NCI-H1930 (cell line): ENCODE results near the gene IGF2.
A peak's percentile ranks its signal among the peaks of the same experiment; 100 is the strongest.

Source experiments
- DNase-seq, 2 experiments: peaks; one replicate each; lab custom pipeline; 2025; lab: John Stamatoyannopoulos, UW

Gene IGF2

DNA sequence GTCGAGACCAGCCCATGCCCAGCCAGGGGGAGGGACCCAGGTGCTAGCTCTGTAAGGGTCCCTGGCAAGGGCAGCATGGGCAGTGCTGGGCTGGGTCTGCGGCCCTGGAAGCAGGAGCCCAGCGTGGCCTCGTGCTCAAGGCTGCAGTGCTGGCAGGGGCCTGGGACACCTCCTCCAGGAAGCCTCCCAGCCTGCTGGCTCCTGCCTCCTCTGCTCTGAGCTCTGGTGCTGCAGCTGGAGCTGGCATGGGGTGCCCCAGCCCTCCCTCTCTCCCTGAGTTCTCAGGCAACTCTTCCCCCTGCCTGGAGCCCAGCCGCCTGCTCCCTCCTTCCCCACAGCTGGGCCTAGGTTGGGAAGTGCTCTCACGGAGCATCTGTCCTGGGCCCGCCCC is 15.0 kb upstream of the IGF2 start:
- DNase-seq = no peak

DNA sequence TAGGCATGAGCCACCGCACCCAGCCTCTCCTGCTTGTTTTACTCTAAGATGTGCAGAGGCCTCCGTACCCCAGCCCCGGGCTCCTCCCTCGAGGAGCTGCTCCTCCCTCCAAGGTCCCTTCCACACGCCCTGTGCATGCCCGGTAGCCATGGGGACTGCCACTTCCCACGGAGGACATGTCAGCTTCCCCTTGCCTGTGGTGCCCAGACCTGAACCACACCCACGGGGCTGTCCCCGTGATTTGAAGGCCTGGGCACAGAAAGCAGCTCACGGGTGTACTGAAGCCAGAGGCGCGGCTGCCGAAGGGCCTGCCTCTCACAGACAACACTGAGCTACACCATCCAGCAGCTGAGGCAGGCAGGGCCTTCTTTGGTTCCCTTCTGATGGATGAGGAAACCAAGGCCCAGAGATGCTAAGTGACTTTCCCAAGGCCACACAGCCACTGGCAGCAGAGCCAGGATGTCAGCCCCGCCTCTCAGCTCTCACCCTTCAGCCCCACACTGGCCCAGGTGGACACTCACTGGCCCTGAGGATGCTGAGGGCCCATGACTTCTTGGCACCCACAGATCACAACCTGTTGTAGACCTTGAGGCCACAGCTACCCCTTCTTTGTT is 14.5 kb upstream of the IGF2 start:
- DNase-seq = no peak

DNA sequence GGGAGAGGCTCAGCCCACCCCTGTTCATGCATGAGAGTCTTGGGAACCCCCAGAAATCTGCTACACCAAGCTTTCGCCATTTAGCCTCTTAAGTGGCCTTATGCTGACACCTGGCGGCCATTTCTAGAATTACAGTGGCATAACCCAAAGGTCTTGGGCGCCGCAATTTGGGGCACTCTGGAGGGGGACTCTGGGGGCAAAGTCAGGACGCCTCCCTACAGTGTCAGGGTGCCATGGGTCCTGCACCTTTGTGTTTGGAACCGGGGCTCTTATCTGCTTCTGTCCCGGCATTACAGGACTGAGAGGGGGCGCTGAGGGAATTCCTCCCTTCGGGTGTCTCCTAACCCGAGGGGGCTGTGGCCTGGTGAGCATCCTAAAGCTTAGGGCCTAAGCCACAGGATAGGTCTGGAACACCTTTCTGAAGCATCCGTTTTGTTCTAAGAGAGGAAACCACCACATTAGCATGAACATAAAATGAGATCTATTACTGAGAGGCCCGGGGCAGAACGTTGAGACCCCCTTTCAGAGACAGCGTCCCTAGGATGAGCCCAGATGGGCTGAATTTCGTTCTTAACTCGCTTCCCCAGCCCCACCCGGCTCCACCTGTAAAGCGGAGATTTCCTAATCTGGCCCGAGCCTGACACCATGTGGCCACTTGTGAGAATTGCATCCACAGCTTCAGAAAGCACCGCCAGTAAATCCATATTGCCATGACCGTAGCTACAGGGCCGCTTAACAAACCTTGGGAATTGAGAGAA is 12.5 kb upstream of the IGF2 start:
- DNase-seq = peak; percentile 31 to 78

DNA sequence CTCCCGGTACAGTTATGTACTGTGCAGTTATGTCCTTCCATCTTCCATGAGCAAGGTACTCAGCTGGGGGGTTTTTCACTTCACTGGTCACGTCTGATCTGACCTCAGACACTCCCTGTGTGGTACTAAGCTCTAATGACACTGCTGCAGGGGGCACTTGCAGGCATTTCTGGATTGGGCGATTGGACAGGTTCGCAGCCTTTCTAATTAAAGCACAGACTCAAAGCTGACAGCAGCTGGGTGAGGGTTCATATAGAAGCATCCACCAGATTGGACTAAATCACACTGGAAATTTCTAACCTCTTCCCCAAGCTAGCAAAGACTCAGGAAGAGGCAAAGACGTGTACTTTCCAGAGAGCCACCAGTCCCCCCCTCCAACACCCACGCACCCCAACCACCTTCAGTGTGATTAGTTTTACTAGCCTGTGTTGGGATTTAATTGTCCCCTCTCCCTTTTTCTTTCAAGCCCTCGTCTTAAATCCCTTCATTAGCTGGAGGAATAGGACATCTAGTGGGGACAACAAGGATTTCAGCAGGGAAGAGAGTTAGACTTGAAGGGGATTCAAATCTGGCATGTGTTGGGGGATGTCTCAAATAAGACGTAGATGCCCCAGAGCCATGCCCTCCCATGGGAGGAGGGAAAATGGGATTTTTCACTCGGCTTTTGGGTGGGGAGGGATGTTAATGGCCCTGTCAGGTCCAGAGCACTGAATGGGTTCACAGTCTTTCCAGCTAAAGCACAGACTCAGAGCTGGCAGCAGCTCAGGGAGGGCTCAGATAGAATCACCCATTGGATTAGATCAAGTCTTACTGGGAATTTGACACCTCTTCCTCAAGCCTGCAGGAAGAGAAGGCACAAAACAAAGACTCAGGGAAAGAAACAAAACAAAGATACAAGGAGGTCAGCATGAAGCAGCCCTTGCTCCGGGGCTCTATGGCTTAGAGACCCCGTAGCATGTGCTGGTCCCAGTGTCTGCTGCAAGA is 11.0 kb upstream of the IGF2 start:
- no peak for DNase-seq

DNA sequence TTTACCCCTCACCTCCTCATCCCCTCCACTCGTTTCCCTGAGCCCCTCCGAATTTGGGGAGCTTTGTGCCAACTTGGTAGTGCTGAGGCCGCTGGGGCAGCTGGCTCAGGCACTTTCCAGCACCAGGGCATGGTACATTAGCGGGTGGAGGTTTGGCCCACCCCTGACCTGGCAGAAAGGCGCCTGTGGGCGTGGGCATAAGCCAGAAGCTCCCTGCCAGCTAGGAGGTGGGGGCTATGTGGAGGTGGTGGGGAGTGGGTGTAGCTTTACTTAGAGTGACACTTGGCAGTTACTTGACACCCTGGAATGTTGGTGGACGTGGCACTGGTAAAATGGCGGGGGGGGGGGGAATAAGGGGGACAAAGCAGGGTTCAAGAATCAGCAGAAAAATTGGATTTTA is 10.3 kb upstream of the IGF2 start:
- no peak for DNase-seq

DNA sequence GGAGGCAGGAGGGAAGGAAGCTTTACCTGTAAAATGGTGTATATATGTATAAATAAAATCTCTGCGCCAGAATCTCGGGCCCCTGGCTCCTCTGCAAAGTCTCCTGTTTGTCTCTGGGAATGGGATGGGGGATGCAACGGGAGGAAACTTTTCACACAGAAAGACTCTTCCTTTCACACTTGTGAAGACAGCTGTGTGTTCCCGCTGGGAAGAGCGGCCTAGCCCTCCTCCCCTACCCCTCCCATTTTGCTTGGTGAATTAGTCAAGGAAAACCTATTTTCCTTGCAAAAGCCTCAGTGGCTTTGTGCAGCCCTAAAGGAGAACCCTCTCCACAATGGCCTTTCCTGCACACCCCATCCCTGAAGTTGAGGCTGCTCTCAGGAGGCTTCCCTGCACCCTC is 9.4 kb upstream of the IGF2 start:
- no peak for DNase-seq

DNA sequence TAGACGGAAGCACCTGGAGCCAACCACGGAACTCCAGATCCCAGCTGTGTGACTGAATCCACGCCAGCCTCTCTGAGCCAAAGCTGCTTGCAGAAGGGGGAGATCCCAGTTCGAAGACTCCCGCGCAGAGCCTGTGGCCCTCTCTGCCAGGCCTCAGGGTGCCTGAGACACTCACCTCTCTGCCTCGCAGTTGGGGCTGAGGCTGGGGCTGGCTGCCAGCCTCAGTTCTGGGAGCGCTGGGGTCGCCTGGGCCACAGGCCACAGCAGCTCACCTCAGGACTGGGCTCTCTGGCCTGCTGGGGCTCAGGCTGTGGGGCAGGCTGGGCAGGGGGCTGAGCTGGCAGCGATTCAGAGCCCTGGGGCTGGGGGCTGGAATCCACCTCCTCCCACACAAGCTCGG is 8.2 kb upstream of the IGF2 start:
- DNase-seq = no peak

DNA sequence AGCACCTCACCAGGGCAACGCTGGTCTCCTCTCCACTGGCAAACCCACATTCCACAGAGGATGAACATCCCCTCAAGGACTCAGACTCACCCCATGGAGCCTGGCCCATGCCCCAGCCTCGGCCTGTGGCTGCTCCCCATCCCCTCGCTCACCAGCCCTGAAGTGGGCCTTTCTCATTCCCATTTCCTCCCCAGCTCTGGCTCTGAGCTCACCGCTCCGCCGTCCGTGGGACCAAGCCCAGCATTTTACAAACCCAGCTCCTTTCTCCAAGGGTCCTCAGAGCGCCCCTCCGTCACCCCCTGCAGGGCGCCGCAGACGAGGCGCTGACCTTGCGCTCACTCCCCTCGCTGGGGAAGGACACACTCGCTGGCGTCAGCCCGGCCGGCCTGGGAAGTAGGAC is 6.9 kb upstream of the IGF2 start:
- DNase-seq = no peak

DNA sequence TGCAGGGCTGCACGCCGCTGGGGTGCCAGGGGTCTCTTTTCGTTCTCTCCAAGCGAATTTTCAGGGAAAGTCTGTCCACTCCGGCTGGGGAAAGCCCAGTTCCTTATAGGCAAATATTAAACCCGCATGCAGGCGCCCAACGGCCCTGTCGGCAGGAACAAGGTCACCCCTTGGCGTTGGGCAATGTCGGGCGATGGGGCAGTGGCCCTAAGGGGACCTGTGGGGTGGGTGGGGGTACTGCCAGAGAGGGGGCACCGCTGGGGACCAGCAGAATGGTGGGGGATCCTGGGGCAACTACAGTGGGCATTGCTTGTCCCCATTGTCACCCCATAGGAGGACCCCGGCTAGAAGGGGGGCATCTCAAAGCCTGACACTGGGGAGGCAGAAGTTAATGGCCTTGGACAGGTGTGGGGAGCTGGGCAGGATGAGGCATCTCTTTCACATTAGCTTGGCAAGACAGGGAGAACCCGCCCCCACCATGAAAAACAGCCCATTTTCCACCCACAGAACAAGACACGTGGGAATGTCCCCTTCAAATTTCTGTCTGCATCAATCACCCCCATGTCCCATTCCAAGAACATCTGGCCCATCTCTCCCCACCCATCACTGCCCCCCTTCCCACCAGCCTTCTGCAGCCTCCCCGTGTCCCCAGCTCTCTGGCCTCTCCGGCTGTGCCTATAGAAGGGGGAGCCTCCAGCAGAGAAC is 5.5 kb upstream of the IGF2 start:
- no peak for DNase-seq

DNA sequence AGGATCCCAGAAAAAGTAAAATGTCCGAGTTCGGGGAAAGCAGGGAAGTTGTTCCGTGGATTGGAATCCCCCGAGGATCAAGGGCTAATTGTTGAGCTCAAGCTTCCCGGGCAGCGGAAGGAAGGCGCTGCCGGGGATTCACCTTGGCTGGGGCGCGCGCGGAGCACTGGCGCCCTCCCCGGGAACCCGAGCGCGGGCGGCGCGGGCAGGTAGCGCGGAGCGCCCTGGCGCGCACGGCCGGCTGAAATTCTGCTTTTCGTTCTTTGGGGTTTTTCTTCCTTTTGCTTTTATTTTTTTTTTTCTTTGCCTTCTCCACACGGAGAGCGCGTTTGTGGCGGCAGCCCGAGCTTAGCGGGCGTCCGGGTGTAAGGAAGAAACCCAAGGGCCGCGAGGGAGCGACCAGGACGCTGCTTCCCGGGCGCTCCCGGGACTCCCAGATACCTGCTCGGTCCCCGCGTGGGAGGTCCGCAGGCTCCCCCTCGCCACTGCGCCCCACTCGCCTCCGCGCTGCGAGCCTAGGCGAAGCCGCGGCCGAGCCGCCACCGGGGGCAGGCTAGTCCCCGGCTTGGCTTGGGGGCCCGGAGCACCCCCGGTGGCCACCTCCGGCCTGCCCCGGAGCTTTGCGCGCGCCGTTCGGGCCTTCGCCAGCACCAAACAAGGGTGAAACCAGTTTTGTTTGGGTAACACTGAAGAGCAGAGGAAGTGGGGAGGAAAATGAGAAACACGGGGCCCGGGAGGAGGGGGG is 4.8 kb upstream of the IGF2 start:
- no peak for DNase-seq

DNA sequence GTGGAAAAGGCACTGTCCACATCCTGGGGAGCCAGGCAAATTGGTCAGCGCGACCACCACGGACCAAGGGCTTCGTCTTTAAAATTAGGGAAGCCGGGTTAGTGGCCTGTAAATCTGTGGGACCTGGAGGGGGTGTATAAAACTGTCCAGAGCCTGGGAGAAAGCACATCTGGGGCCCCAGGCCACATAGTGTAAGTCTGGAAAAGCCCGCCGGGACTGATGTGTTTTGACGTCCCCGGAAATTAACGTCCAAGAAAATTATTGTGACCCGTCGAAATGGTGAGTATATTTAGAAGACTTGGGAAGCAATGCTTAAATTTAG is 4.2 kb upstream of the IGF2 start:
- DNase-seq = no peak

DNA sequence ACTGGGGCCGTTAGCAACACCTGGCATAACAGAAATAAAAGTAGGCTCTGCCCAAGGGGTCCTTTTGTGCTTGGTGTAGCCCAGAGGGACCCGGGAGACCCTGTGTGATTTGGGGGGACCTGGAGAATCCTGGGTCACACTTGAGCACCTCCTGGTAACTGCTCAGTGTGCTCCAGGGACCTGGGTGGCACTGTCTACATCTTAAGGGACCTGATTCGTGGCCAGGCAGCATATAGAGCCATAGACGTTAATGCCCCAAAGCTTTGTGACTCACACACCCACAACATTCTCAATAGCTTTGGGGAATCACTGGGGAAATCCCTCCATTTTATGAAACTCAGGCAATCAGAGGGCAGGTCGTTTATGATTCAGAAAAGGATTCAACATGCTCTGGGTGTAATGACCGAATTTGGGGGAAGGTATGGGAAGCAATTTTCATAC is 3.6 kb upstream of the IGF2 start:
- no peak for DNase-seq

DNA sequence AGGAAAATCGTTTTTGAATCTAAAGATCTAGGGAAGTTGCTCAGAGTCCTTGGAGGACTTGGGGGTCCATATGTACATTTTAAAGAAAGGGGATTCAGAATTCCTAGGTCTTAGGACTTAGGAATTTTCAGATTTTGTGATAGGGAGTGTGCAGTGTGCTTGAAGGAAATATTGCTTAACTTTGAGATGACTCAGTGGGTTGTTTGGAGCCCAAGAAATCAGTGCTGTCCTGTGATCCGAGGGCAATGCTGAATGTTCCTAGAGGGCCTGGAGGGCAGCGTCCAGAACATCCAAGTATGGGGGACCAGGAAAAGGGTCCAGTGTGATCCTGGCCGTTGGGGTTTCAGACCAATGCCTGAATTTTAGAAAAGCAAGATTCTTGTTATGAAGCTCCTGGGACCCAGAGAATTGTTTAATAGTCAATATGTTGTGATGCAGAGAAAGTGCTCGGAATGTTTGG is 3.1 kb upstream of the IGF2 start:
- DNase-seq = no peak

DNA sequence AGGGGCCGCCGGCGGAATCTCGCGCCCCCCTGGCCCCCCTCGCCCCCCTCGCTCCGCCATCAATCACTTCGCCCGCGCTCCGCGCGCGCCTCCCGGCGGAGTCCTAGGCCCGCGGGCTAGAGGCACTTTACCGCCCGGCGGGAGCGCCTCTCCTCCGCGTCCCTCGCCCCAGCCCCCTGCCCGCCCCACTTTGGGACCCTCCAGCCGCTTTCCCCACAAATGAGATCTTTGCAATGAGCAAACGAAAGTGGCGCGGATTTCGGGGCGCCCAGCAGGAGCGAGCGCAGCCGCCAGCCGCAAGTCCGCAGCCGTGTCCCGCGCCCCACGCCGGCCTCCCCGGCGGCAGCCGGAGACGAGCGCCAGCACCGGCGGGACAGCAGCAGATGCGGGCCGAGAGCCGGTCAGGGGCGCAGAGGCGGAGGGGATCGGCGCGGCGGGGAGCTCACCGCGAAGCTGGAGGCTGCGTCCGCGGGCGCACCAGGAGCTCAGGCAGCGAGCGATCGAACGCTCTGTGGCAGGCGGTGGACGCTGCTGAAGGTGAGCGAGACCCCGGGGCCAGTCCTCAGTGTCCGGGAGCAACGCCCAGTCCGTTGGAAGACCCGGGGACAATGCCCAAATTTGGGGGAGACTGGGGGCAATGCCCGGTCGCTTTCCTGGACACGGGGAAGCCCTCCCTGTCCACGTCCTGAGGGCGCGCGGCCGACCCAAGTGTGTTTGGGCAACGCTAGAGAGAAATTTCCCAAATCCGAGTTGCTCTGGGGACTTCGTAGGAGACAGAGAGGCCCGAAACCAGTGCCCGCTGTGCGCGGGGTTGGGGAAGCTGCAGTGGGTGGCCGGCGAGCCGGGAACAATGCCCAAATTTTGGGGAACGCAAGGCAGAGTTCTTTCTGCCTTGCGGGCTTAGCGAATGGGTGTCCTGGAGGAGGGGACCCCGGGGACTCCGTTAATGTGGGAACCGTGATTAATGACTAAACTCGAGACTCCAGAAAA is 1.5 kb upstream of the IGF2 start:
- no peak for DNase-seq

DNA sequence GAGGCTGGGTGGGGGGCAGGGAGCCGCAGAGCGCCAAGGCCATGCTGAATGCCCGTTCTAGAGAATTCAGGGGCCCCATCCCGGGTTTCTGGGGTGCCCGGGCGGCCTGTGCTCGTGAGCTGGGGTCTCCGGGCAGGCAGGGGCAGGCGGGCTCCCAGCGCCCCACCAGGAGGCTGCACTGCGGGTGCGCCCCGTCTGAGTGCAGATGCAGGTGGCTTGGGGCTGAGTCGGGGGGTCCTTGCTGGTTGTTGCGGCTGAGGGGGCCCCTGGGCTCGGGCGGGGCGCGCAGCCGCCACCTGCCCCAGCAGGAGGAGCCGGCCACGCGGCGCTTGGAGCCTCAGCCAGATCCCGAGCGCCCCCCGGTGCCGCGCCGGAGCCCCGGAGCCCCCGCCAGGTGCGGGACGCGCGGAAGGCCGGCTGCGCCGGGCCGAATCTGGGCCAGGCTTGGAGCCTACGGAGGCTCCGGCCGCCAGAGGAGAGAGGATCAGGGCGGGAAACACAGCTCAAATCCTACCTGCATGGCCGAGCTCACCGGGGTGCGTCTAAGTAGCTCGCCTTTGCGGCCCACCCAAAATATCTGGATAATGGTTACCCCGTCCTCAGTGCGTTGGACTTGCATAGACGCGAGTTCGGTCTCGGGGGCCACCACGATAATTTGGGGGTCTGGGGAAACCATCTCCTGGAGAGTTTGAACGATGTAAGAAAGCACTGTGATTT is 590 bp upstream of the IGF2 start:
- DNase-seq = no peak

DNA sequence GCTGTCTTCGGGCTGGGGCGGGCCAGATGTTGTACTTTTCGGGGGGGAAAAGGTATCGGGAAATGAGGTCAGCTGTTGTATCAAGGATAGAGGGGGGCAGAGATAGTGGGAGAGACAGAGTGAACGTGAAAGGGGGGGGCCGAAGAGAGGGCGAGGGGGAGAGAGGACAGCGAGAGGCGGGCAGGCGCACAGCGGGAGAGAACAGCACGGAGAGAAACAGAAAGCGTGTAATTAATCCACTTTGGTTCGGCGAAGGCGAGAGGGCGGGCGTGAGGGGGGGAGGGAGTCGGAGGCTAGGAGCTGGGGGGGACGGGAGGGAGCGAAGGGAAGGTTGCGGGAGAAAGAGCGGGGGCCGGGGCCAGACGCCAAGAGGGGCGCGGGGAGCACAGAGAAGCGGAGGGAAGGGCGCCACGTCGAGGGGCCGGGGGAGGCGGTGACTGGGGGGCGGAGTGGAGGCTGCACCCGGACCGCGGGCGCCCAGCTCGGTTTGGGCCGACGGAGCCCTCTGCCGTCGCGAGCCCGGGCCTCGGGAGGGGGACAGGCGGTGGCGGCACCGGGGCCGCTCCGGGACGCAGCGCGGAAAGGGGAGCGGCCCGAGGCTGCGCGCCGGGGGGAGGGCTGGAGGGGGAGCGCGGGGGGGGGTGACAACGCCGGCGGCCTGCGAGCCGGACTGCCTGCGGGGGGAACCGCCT is 612 bp downstream of the IGF2 start:
- DNase-seq = no peak

DNA sequence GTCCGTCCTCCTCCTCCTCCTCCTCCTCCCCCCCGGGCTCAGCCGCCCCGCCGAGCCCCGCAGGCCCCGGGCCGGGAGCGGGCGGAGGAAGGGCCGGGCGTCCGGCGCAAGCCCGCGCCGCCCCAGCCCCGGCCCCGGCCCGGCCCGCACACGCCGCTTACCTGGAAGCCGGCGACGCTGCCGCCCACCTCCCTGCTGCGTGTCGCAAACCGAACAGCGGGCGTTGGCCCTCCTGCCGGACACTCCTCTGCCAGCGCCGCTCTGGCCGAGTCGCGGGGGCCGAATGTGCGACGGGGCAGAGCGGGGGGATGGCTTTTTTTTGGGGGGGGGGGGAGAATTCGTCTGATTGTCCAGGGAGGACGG is 1.1 kb downstream of the IGF2 start:
- DNase-seq = no peak

DNA sequence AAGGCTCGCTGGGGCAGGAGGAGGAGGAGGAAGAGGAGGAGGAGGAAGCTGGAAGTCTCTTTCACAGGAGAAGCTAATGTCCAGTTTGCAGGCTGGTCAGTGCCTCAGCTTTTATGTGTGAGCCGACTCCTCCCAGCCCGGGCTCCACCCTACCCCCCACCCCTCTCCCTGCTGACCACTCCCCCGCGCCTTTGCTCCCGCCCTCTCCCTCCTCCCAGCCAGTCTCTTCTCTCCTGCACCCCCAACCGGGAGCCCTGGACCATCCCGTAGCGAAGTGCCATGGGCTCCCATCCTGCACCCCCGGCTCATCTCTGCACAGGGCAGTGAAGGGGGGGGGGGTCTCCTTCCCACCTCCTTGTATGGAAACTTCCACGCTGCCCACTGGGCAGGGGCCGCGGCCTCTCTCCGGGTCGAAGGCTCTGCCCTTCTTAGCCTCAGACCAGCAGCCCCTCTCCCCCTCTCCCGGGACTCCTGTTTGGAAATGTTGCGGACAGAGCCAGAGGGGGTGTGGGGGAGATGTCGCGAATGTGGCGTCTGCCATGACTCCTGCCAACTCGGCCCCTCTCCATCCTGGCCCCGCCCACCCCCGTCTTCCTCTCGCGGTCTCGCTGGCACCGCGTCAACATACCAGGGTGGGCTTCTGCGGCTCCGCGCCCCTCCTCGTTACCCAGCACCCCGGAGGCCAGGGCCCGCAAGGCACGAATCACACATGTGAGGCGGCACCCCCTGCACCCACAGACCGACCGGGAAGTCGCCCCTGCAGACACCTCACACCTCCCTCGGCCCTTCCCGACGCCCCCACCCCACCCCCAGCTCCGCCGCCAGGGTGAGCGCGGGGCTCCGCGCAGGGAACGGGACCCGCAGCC is 1.8 kb downstream of the IGF2 start:
- no peak for DNase-seq
